GM18498 (cell line): ENCODE data around the gene SDC1.

ENCODE experiments used
- ATAC-seq: cut with Tn5 transposase; IDR thresholded peaks from one replicate; pipeline ENCODE4 v1.9.1; 2021; ENCODE audit warnings: mild to moderate bottlenecking, moderate library complexity; ENCODE audit not compliant: unreplicated experiment

The SDC1 gene

DNA sequence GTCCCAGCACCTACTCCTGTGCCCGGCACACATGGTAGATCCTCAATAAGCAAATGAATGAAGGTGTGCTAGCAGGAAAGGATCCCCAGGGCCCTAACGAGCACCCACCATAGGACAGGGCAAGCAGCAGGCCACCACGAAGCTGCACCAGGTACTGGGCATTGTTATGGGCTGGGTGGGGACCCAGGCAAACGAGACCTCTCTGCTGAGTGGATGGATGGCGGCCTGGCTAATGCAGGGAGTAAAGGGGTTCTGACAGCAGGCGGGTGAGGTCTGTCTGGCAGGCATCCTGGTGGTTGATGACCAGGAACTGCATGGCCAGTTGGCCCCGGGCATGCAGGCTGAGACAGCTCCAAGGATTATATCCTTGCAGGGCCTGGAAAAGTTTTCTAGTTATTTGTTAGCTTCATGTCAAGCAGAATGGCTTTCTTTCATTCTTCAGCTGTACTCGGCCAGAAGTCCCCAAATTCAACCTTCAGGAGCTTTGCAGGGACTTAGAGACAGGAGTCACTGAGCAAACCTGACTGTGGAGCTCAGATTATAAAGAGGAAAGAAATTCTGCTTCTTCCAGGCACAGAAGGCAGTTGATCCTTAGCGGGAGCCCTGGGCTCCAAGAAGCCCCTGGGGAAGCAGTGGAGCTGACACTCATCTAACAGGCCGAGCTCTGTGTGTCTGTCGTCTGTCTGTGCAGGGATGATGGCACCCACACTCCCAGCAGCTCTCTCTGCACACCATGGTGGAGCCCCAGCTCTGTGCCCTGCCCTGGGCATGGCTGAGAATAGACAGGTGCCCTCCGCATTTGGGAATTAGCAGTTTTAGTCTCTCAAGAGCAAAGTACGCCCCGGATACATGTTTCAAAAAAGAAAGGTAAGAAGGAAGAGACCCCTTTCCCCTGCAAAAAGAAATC, 51.2 kb downstream of the SDC1 start:
- no peak for ATAC-seq

DNA sequence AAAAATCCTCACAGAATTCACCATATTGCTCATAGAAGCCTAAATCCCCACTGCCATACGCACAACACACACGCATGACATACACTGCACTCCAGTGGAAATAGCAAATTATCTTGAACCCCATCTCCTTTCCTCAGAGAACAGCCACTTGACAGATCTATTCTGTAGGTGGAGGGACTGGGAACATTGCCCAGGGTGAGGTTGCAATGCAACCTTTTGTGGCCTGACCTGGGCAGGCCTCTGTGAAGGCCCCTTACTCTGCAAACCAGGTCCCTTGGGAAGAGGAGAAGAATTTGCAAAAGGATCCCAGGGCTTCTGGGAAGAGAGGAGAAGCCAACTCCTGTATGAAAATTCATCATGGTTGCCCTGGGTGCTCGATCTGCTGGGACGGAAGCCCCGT, 51.9 kb downstream of the SDC1 start:
- ATAC-seq: no peak

- no peak for ATAC-seq
Observed at GRCh38 chr2:20172273-20173055, 52.5 kb downstream of the SDC1 start.

DNA sequence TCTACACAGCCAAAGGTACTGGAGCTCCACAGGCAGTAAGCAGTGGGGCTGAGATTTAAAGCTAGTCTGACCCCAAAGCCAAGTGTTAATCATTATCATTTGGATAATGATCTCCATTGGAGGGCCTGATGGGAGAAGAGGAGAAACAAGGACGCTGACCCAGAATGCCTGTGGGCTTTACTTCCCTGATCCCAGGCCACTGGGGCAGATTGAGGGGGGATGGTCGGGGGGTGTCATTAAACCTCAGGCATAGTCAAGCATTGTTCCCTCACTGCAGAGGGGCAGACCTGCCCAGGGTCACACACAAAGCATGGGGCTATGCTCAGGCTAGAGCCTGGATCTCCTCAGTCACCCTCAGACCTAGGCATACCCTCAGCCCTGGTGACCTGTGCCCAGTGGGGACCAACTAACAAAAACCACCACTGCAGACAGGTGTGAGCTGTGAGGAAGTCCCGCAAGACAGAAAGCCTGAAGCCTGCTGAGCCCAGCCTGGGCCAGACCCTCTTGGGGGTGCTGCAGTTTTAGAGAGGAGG, 53.4 kb downstream of the SDC1 start:
- no peak for ATAC-seq

- no peak for ATAC-seq
Observed at GRCh38 chr2:20170704-20171250, 54.2 kb downstream of the SDC1 start.

- no peak for ATAC-seq
Observed at GRCh38 chr2:20169796-20170703, 54.9 kb downstream of the SDC1 start.

GRCh38 chr2:20168727-20169696, 55.9 kb downstream of the SDC1 start:
- no peak for ATAC-seq

DNA sequence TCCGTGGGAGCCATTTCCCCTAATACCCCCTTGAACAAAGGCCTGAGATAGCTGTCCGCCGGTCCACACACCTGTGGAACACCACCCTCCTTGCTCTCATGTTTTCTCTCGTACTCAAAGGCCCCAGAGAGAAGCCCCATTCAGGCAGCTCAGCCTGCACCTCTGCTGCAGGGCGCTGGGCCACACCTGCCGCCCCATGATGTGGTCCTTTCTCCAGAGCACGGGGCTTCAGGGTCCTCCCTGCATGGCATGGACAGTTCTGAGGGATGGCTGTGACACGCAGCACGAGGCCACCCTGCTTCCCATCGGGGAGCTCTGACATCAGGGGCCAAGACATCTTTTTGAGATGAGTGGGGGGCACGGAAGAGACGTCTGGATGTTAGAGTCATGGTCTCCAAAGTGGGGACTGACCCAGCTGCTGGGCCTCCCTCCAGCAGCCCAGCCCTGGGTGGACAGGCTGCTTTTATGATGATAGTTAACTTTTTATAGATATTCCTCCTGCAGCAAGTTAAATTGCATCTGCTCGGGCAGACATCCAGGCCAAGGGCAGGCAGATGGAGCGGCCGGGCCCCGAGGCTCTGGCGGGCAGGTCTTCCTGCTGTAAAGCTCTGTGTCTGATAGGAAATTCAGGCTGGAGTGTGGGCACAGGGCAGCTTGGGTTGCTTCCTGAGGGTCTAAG, 56.7 kb downstream of the SDC1 start:
- no peak for ATAC-seq

- ATAC-seq: no peak
Observed at GRCh38 chr2:20167356-20167755, 57.6 kb downstream of the SDC1 start.

DNA sequence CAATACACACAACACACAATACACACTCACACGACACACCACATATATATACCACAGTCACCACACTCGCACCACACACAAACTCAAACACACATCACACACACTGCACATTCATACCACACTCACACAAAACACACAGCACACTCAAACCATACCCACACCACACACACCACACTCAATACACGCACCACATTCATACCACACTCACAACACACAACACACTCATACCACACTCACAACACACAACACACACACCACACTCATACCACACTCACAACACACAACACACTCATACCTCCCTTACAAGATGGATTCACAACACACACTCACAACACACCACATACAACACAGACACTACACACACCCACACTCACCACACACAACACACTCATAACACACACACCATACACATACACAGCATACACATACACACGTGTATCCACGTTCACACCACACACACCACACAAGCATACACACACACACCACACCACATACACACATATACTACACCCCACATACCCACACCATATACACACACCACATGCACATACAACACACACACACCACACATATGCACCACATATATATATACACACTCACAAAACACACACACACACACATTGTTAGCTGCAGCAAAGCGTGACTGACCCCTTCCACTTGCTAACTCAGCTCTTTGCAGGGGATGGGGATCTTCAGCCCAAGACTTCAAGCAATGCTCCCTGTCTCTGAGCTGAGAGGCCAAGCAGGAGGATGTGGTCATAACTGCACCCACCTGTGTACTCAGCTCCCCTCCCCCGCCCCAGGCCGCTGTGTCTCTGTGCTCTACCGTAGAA, 59.0 kb downstream of the SDC1 start:
- ATAC-seq: no peak

GRCh38 chr2:20164734-20165478, 60.0 kb downstream of the SDC1 start:
- no peak for ATAC-seq

DNA sequence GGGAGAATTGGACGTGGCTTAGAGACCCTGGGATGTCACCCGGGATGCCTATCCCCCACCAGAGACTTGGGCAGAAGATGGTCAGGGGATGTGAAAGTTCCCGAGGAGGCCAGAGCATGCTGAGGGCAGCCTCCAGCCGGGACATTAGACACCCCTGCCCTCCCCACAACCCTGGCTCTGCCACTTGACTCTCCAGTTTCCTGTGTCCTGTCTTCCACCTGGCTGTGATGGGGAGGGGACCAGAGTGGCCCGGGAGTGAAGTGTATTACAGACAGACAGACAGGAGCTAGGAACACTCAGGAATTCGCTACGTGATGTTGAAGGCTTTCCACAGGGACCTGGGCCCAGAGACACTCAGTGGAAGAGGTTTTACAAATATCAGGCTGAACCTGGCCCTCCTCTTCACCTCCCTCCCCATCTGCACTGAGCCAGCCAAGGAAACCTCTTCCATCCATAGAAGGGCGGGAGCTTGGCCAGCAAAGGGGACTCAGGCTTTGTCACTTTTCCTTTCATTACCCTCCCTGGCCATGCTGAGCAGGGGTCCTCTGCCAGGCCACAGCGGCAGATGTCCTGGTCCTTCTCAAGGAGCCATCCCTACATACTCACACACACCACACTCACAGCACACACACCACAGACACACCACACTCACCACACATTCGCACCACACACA, 60.7 kb downstream of the SDC1 start:
- no peak for ATAC-seq

- no peak for ATAC-seq
Observed at GRCh38 chr2:20159411-20160070, 65.4 kb downstream of the SDC1 start.

GRCh38 chr2:20157193-20157891, 67.6 kb downstream of the SDC1 start:
- no peak for ATAC-seq

DNA sequence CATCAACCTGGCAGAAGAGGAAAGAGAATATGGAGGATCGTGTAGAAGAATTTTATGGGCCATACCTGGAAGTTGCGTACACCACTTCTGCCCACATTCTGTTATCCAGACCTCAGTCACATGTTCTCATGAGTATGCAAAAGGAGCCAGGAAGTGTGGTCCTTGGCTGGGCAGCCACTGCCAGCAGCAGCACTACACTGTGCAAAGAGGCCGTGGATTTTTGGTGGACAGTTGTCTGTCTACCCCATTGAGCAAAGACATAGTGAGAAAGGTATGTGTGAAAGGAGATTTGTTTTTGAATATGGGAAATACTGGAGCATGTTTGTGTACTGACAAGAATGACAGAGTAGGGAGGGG, 68.1 kb downstream of the SDC1 start:
- ATAC-seq: no peak
